HG03066 (cell line): ENCODE measurements around the gene RALBP1.
"Not testable (repeated sequence)": the region's sequence is repeated elsewhere in the genome, so short reads cannot be mapped to it uniquely, and the experiment has no call there.

Source experiments
- ATAC-seq: cut with Tn5 transposase; IDR thresholded peaks from one replicate; pipeline ENCODE4 v1.9.1; 2021; ENCODE audit warnings: low read depth; ENCODE audit not compliant: unreplicated experiment

The RALBP1 gene

DNA sequence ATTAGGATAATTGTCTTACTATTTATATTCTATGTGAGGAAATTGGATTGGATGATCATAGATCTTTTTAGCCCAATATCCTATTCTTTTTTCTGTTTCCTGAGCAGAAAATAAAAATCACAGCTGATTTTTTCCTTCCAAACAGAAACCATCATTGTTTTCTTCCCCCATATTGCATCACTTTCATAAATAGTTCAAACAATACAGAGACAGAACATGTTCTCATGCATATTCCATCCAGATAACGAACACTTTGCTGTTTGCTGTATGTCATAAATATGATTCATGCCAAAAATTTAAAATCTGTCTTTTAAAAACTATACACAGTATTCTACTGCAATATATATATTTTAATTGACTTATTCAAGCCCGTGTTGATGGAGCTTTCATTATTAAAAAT, 22.0 kb upstream of the RALBP1 start:
- ATAC-seq: no peak

DNA sequence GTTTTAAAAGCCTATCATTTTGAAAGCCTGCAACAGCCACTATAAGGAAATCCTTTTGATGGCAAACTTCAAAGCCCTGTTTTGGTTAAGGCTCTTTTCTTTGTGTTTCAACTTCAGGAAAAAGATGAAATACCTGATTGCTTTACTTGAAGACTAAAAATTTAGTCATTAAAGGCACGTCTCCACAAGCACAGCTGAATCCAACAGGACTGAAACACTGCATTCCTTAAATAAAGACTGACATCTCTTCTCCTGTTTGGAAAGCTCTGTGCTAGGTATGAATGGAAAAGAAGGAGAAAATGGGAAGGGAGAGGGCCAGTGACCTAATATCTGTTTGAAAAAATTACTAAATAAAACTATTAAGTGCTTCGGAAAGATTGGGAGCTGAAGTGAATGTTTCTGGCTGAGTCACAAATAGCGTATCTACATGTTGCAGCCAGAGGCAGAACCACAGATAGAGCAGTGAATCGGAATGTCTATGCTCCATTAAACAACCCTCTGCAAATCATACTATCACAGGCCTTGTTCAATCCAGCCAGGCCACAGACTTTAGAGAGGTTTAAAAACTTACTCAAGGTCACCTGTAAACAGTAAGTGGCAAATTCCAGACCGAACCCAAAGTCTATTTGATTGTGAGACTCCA, 21.1 kb upstream of the RALBP1 start:
- ATAC-seq: no peak

DNA sequence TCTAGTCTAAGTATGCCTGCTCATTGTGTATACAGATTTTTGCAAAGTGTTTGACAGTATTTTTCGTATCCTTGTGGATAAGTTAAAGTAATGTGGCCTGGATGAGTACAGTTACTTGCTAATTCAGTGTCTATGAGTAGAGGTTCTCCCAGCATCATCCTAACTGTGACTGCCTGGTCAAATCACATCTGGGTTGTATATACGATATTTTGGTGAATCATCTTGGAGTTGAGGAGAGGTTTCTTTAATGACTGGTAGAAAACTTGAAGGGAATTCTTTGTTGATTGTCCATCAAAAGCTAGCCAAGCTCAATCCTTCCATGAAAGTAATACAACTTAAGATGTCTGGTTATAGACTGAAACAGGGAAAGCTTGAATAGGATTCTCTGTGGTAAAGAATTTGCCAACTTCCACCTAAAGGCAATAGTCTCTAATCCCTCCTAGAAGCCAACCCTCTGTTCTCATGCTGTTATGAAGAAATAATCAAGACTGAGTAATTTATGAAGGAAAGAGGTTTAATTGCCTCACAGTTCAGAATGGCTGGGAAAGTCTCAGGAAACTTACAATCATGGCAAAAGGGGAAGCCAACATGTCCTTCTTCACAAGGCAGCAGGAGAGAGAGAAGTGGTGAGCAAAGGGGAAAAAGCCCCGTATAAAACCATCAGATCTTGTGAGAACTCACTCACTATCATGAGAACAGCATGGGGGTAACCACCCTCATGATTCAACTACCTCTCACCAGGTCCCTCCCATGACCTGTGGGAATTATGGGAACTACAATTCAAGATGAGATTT, 19.4 kb upstream of the RALBP1 start:
- no peak for ATAC-seq

DNA sequence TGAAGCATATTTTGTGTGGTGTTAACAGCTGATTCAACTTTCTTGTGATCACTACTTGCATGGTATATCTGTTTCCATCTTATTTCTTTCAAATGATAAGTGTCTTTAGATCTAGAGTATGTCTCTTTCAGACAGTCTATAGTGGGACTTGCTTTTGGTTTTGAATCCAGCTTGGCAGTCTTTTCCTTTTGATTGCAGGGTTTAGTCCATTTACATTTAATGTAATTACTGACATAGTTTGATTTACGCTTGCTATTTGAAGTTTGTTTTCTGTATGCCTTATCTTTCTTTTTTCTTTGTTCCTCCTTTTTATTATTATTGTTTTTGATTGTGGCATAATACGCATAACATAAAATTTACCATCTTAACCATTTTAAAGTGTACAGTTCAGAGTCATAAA, 9.2 kb upstream of the RALBP1 start:
- no peak for ATAC-seq

DNA sequence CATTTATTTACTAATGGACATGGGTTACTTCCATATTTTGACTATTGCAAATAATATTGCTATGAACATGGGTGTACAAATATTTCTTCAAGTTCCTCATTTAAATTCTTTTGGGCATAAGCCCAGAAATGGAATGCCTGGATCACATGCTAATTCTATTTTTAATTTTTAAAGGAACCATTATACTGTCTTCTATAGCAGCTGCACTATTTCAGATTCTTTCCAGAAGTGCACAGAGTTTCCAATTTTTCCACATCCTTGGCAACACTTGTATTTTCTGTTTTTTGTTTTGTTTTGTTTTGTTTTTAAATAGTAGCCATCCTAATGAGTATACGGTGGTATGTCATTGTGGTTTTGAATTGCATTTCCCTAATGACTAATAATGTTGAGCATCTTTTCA, 8.5 kb upstream of the RALBP1 start:
- no peak for ATAC-seq

DNA sequence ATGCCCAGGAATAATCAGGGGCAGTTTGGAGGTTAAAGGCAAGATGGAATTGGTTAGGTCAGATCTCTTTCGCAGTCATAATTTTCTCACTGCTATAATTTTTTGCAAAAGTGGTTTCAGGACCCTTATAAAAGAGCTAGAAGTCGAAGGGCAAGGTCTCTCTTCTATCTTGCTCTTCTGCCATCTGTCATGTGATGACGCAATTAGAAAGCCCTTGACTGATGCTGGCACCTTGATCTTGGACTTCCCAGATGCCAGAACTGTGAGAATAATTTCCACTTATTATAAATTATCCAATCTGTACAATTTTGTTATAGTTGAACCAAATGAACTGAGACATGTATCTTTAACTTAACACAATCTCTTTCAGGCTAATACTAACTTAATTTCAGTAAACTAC, 6.3 kb upstream of the RALBP1 start:
- ATAC-seq: no peak

DNA sequence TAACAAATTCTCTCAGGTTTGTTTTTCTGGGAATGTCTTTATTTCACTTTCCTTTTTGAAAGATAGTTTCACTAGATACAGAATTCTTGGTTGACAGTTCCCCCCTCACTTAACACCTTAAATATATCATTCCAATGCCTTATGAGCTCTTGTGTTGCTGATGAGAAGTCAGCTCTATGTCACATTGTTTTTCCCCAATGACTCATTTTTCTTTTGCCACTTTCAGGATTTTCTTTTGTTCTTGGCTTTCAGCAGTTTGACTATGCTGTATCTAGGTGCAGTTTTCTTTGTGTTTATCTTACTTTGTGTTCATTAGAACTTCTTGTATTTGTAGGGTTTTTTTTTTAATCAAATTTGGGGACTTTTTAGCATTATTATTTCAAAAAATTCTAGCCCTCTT, 5.6 kb upstream of the RALBP1 start:
- no peak for ATAC-seq

DNA sequence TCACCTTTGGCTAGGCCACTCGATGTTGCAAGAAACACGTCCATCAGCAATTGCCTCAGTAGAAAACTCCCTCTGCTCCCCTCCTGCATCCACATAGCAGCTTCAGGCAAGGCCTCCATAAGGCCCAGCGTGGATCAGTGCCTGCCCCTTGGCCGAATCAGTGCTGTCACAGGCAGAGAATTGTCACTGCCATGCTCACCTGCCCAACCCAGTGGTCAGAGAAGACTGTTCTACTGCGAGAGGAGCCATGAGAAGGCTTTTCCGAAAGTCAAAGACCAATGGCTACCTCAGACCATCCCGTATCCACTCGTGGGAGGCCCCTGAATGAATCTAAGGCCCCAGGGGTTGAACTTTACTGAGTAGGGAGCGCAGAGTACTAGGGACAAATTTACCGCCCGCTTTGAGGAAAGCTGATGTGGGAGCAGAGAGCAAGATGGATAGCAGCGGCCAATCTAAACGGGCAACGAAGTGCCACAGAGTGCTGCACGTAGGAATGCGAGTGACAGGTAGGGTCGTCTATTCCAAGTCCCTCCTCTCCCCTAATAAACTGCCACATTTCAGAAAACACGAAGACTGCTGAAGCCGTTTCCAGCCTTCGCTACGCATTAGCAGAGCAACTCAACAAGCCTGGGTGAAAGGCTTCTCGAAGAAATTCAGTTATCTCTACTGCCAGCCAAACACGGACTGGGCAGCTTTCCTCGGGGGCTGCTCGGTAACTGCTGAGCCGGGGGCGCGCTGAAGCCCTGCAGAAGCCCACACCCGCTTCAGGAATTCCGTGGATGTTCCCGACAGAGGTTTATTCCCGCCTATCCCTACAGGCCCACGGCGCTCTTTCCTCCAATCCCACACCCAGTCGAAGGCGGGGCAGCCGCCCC, 968 bp upstream of the RALBP1 start:
- no peak for ATAC-seq

DNA sequence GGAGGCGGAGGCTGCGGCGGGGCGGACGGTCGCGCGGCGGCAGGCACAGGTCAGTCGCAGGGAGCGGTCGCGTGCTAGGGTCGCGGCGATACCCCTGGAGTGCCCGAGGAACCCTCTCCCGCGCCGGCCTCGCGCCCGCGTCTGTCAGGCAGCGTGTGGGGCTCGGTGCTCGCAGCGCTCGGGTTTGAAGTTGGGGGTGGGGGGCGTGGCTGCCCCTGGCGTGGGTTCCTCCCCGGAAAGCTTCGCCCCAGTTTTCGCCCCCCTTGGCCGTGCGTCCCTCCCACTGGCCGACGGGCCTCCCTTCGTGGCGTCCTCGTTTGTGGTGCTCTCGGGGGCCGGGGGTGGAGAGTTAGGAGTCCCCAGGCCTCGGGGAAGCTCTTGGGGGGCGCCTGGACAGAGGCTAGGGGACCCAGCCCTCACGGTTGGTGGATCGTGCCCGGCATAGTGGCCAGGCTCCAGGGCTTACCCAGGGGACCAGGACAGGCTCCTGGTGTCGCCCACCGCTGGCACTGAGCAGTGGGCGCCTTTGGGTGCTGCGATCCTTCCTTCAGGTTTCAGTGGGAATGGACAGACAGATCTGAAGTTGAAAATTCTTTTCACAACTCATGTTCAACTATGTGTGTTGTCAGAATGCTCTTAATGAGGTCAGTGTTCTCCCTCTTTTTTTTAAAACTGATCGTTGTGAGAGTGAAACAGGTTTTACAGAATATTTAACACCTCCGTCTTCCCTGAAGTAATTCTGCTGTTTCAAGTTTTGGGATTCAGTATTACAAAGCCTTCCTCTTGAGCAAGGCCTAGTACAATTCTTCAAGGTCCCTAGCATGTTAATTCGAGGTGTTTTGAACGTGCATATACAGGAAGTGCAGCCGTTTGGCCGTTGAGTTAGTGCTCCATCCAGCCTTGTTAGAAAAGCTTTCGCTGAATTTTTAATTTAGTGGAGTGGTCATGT, 604 bp downstream of the RALBP1 start:
- ATAC-seq: peak; percentile 31

DNA sequence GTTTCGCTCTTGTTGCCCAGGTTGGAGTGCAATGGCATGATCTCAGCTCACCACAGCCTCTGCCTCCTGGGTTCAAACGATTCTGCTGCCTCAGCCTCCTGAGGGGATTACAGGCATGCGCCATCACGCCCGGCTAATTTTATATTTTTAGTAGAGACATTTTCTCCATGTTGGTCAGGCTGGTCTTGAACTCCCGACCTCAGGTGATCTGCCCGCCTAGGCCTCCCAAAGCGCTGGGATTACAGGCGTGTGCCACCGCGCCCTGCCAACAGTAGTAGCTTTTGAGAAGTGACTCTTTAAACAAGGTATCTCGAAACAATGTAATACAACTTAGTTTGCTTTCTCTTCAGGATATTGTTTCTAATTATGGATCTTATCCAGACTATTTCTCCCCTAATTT, 1.6 kb downstream of the RALBP1 start:
- ATAC-seq: not testable (repeated sequence)

DNA sequence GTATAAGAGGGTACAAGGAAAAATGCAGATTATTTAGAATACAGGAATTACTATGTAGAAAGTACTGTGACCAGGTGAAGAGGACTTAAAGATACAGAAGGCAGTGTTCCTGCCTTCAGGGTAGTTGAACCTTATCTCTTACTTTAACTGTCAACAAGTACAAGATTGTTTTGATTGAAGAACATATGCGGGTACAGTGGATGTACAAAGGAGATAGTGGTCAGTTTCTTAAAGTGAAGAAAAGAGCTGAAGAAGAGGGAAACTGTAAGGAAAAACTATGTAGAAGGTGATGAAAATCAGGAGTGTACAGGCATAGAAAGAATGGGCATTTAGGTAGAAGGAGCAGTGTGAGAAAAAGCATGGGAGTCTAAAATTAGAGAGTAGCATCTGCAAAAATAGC, 2.2 kb downstream of the RALBP1 start:
- no peak for ATAC-seq

DNA sequence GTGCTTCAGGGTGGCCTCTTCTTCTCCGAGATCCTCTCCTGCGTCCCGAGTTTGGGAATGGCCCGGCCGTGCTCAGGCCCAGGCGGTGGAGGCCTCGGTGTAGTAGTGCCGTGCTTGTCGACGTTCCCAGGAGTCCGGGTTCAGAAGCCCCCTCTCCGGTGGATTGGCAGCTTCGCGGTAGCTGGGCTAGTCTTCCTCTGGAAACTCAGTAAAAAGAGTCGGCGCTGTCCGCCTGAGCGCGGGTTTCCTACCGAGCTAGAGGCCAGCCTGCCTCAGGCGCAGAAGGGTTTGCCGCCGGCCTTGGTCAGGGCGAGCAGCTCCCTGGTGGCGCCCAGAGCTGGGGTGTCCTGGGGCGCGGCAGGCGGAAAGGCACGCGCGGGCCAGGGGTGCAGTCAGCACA, 3.2 kb downstream of the RALBP1 start:
- ATAC-seq: no peak

DNA sequence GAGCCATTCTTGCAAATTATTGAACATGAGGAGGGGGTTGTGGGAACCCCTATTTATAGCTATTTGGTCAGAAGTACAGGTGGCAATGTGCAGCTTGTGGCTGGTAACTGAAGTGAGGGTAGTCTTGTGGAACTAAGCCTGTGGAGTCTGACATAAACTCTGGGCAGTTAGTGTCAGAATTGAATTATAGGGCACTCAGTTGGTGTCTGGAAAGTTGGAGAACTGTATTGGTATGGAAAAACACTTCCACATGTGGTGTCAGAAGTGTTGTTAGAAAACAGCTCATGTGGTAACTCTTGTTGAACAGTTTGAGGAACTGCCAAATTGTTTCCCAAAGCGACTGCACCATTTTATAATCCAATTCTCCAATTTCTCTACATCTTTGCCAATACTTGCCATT, 7.5 kb downstream of the RALBP1 start:
- ATAC-seq: no peak

DNA sequence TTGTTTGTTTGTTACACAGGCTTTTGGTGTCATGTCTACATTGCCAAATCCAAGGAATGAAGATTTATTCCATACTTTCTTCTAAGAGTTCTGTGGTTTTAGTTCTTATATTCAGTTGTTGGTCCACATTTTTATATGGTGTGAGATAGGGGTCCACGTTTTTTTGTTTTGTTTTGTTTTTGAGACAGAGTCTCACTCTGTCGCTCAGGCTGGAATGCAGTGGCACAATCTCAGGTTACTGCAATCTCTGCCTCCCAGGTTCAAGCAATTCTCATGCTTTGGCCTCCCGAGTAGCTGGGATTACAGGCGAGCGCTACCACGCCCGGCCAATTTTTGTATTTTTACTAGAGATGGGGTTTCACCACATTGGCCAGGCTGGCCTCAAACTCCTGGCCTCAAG, 8.2 kb downstream of the RALBP1 start:
- no peak for ATAC-seq

DNA sequence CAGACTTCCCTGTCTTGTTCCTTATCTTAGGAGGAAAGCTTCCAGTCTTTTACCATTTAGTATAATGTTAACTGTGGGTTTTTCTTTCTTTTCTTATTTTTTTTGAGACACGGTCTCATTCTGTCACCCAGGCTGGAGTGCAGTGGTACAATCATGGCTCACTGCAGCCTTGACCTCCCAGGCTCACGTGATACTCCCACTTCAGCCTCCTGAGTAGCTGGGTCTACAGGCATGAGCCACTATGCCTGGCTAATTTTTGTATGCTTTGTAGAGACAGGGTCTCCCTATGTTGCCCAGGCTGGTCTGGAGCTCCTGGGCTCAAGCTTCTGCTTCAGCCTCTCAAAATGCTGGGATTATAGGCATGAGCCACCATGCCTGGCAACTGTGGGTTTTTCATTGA, 9.5 kb downstream of the RALBP1 start:
- not testable (repeated sequence) for ATAC-seq

DNA sequence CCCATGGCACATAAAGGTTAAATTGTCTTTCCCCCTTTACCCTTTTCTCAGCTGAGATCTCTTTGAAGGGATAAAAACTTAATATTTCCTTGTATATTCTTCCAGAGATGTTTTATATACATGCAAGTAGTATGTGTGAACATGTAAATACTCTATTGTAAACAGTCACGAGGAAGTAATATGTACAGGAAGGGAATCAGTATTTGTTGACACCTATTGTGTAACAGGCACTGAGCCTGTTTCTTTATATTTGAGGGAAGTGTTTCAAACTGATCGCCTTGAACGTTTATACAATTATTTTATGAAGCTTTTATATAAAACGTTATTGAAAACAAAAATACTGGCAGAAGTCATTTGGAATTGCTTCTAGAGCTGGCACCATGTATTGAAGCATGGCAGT, 13.2 kb downstream of the RALBP1 start:
- ATAC-seq: no peak

DNA sequence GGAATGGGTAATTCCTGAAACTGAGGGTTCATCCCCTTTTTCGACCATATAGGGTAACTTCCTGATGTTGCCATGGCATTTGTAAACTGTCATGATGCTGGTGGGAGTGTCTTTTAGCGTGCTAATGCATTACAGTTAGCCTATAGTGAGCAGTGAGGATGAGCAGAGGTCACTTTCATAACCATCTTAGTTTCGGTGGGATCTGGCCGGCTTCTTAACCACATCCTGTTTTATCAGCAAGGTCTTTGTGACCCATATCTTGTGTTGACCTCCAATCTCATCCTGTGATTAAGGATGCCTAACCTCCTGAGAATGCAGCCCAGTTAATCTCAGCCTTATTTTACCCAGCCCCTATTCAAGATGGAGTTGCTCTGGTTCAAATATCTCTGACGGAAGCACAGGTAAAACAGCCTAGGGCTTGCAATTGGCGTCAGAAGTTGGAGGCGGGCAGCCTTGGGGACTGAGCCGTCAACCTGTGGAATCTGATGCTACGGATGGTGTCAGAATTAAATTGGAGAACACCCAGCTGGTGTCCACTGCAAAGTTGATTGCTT, 19.5 kb downstream of the RALBP1 start:
- ATAC-seq: no peak

DNA sequence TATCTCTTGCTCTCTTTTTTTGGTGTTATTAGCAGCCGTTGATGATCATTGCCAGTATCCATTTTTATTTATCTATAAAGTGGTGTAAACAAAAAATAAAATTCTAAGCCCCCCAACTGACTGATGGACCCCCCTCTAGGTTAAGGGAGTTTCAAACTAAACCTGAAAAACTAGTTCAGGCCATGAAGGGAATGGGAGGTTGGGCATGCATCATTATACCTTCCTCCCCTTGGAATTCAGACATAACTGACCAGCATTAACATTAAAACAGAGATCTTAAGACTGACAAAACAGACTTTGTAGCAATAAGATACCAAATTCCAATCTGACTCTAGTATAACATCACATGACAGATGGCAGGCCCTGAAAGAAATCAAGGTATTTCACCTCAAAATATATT, 20.2 kb downstream of the RALBP1 start:
- no peak for ATAC-seq

DNA sequence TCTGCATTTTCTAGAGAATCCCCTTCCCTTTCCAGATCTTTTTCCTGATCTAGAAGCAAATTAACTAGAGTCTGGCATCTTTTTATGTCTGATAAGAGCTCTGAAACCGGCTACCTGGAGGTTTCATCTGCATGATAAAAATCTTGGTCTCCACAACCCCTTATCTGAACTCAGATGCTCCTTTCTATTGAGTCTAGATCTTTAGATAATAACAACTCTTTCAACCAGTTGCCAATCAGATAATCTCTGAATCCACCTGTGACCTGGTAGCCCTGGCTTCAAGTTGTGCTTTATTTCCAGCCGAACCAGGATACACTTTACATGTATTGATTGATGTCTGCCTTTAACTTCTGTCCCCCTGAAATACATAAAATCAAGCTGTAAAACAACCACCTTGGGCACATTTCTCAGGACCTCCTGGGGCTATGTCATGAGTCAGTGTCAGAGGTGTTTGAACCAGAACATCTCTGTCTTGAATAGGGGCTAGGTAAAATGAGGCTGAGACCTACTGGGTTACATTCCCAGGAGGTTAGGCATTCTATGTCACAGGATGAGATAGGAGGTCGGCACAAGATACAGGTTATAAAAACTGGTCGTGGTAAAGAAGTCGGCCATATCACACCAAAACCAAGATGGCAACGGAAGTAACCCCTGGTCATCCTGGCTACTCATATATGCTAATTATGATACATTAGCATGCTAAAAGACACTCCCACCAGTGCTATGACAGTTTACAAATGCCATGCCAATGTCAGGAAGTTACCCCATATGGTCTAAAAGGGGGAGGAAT, 20.8 kb downstream of the RALBP1 start:
- no peak for ATAC-seq
